Glutamatergic neuron (in vitro differentiated cells): Measurements from ENCODE around the gene GDAP2. TPM values are rescaled to one million over a fixed set of nuclear protein-coding genes. Genes with fewer than 3 reads are reported as not detected.

Experiments used
- DNase-seq: peaks from one replicate; pipeline ENCODE4 v3.0.0; 2022
- H3K27ac Mint-ChIP-seq: one replicate; pipeline ENCODE4 v1.8.0; 2020; ENCODE audit warnings: mild to moderate bottlenecking, mixed read lengths, inconsistent platforms; ENCODE audit not compliant: unreplicated experiment
- H3K27me3 Mint-ChIP-seq: one replicate; pipeline ENCODE4 v1.8.0; 2020; ENCODE audit warnings: mild to moderate bottlenecking, moderate library complexity, mixed read lengths, inconsistent platforms; ENCODE audit not compliant: unreplicated experiment
- H3K36me3 Mint-ChIP-seq: one replicate; pipeline ENCODE4 v1.8.0; 2020; ENCODE audit warnings: mild to moderate bottlenecking, mixed read lengths, inconsistent platforms; ENCODE audit not compliant: unreplicated experiment
- H3K4me1 Mint-ChIP-seq: one replicate; pipeline ENCODE4 v1.8.0; 2020; ENCODE audit warnings: mild to moderate bottlenecking, low read depth, mixed read lengths, inconsistent platforms; ENCODE audit not compliant: unreplicated experiment
- H3K4me3 Mint-ChIP-seq: one replicate; pipeline ENCODE4 v1.8.0; 2020; ENCODE audit warnings: mild to moderate bottlenecking, mixed read lengths, inconsistent platforms; ENCODE audit not compliant: unreplicated experiment
- H3K9me3 Mint-ChIP-seq: one replicate; pipeline ENCODE4 v1.8.0; 2020; ENCODE audit warnings: mild to moderate bottlenecking, moderate library complexity, mixed read lengths, inconsistent platforms; ENCODE audit not compliant: unreplicated experiment
- CTCF ChIP-seq: fragments of 200-600 bp; sonication (generic); IDR thresholded peaks from one replicate; pipeline ENCODE4 v1.5.0; 2021; ENCODE audit not compliant: partially characterized antibody, unreplicated experiment
- total RNA-seq: library from RNA; stranded (reverse); fragmentation: NEBNext Ultra II Directional; extraction: Animal tissue kit (Norgen Biotek cat#: 25700); gene quantifications from one replicate; pipeline ENCODE4 v1.2.1, GENCODE V29; 2021; ENCODE audit not compliant: unreplicated experiment

The GDAP2 gene
- total RNA-seq, 1 donor from 2014 or later, result 34.0 TPM

DNA sequence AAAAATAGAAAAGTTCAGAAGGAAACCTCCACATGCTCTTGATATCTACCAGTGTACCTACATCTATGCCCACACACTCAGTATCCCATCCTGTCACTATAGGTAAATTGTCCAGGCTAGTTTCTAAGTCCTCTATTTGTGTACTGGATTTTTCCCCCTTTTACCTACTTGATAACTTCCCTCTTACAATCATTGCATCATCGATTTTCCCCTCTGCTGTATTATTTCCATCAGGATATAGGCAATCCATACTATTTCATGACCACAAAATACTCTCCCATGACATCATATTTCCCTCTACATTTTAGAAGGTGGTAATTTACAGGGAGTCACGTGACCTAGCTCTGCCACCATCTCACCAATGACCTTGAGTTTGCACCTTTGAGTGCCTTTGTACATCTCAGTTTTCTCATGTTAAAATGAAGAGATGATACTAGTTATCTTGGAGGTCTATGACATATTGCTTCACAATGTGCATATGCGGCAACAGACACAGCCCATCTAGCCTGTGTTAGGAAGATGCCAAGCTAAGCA is 88.2 kb downstream of the GDAP2 start:
- peaks cover 3% of the 10 kb centered on the region for H3K9me3 Mint-ChIP-seq
- H3K27me3 Mint-ChIP-seq, result no peaks in the 10 kb centered on the region
- no peak overlapping the region for H3K27ac Mint-ChIP-seq
- H3K4me3 Mint-ChIP-seq, result no peak overlapping the region
- no peak for DNase-seq
- H3K36me3 Mint-ChIP-seq, result peaks cover 27% of the 10 kb centered on the region
- no peaks in the 10 kb centered on the region for H3K4me1 Mint-ChIP-seq
- no peak for TF ChIP-seq CTCF

DNA sequence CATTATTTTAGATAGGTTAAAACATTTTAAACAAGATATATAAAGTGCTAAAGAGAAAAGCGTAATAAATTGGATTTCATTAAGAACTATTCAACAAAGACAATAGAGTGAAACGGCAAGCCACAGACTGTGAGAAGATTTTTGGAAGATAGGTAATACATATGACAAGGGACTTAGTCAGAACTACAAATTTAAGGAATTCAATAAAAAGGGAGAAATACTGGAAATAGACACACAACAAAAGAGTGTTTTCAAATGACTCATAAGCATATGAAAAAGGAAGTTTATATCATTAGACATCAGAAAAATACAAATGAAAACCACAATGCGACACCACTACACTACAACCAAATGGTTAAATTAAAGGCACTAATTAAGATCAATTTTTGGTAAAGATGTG is 90.5 kb downstream of the GDAP2 start:
- TF ChIP-seq CTCF, result no peak
- Mint-ChIP-seq H3K9me3 (no peaks in the 10 kb centered on the region), H3K4me1 (no peaks in the 10 kb centered on the region), H3K4me3 (no peak overlapping the region), H3K27me3 (no peaks in the 10 kb centered on the region), H3K27ac (no peak overlapping the region), H3K36me3 (peaks cover 16% of the 10 kb centered on the region)
- no peak for DNase-seq

- no peak overlapping the region for H3K4me3 Mint-ChIP-seq
- no peak overlapping the region for H3K27ac Mint-ChIP-seq
- no peaks in the 10 kb centered on the region for H3K9me3 Mint-ChIP-seq
- TF ChIP-seq CTCF, result no peak
- no peaks in the 10 kb centered on the region for H3K27me3 Mint-ChIP-seq
- peaks cover 1% of the 10 kb centered on the region for H3K36me3 Mint-ChIP-seq
- DNase-seq, result no peak
- no peaks in the 10 kb centered on the region for H3K4me1 Mint-ChIP-seq
These were observed 93.4 kb downstream of the GDAP2 start for GRCh38 chr1:117836069-117836468.

DNA sequence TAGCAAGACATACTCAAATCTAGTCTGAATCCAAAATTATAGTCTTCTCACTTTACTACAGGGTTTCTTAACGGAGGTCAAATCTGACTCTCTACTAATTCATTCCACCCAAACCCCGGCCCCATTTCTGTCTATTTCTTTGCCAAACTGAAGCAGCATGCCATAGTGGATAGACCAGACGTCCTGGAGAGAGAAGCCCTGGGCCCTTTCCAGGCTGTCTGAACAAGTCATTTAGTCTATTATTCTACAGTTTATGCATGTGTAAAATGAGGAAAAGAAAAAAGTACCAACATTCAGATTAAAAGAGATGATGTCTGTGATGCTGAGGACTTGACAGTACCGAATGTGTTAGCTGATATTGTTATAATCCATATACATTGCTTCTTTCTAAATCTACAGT is 95.0 kb downstream of the GDAP2 start:
- Mint-ChIP-seq H3K27ac (no peak overlapping the region), H3K4me3 (no peak overlapping the region), H3K9me3 (no peaks in the 10 kb centered on the region), H3K27me3 (no peaks in the 10 kb centered on the region), H3K36me3 (peaks cover 6% of the 10 kb centered on the region), H3K4me1 (no peaks in the 10 kb centered on the region)
- no peak for DNase-seq
- TF ChIP-seq CTCF, result no peak

DNA sequence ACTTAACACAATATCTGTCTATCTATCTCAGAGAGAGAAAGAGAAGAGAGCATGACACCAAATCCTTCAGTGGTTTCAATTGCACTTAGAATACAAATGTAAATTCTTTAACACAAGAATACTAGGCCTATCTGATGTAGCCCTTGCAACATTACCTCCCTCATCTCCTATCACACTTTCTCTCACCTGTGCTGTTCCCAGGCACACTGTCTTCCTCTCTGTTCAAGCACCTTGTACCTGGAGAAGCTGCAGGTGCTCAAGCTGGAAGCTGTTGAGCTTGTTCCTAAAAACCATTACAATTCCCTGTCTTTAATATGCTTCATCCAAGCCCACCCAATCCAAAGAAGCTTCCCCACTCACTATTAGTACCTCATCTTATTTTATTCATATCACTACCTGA is 97.0 kb downstream of the GDAP2 start:
- TF ChIP-seq CTCF, result no peak
- Mint-ChIP-seq H3K9me3 (no peaks in the 10 kb centered on the region), H3K27ac (no peak overlapping the region), H3K36me3 (peaks cover 6% of the 10 kb centered on the region), H3K4me3 (no peak overlapping the region), H3K27me3 (no peaks in the 10 kb centered on the region), H3K4me1 (no peaks in the 10 kb centered on the region)
- no peak for DNase-seq
